ENCODE measurements around the gene DCLK1. TPM values are rescaled to one million over a fixed set of nuclear protein-coding genes. Genes with fewer than 3 reads are reported as not detected.

The DCLK1 gene
- total RNA-seq, 3 donors from 2014 or later (not counting 1 experiment from before 2014, with no cell fraction given): not detected

GRCh38 chr13:36069881-36070366 is 61.3 kb downstream of the DCLK1 start:
- H3K4me3 Mint-ChIP-seq: no peak overlapping the region
- no peak for DNase-seq
- ATAC-seq: no peak
- no peaks in the 10 kb centered on the region for H3K4me1 ChIP-seq (ENCODE audit: control insufficient read depth, insufficient read depth, low read length)
- intact Hi-C loops (cut with micrococcal nuclease): no loop called here
- peaks cover 8 to 11% of the 10 kb centered on the region in 2 donors for H3K9me3 Mint-ChIP-seq
- H3K4me3 ChIP-seq (ENCODE audit: low read length): no peak overlapping the region
- TF ChIP-seq CTCF (IDR thresholded peaks at IDR 0.05): no peak
- no peaks in the 10 kb centered on the region for H3K36me3 Mint-ChIP-seq
- WGBS (ENCODE audit: insufficient coverage): 80% methylated on average over 6 of the region's 6 CpGs
- H3K27me3 ChIP-seq (ENCODE audit: control insufficient read depth, insufficient read depth, low read length): no peaks in the 10 kb centered on the region
- no peaks in the 10 kb centered on the region for H3K9me3 ChIP-seq (ENCODE audit: control insufficient read depth, insufficient read depth, low read length)
- no peaks in the 10 kb centered on the region for H3K36me3 ChIP-seq (ENCODE audit: control insufficient read depth, insufficient read depth, low read length)
- H3K4me1 Mint-ChIP-seq: no peaks in the 10 kb centered on the region
- no peaks in the 10 kb centered on the region for H3K27me3 Mint-ChIP-seq (ENCODE audit: low read depth in 2 of 2)
- no peak overlapping the region for H3K27ac ChIP-seq (ENCODE audit: low read length)
- H3K27ac Mint-ChIP-seq: no peak overlapping the region

DNA sequence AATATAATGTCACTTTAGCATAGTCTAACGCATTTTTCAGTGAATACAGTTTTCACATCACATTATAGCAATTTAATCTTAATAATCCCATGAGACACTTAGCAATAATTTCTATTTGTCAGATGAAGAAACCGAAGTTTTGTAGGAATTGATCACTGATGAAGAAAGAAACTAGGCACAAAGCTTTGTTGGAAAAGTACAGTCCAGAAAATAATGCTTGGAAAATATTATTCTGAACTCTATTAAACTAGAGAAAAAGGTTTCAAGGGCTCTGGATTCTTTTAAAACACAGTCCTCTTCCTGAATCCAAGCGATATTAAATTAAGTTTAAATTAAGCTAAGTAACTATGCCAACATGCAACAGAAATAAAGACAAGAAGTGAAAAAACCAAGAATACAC is 62.2 kb downstream of the DCLK1 start:
- DNase-seq: no peak
- intact Hi-C loops (cut with micrococcal nuclease): no loop called here
- no peak overlapping the region for H3K4me3 Mint-ChIP-seq

GRCh38 chr13:36068566-36068965 is 62.6 kb downstream of the DCLK1 start:
- no peaks in the 10 kb centered on the region for H3K36me3 Mint-ChIP-seq
- ATAC-seq: no peak

More for the DNA sequence above, 62.2 kb downstream of the DCLK1 start:
- no peaks in the 10 kb centered on the region for H3K27me3 ChIP-seq (ENCODE audit: control insufficient read depth, insufficient read depth, low read length)
- WGBS (ENCODE audit: insufficient coverage): no CpG with 5 or more reads among the region's 3 CpGs
- no peak overlapping the region for H3K4me3 ChIP-seq (ENCODE audit: low read length)
- no peak for ATAC-seq
- H3K36me3 ChIP-seq (ENCODE audit: control insufficient read depth, insufficient read depth, low read length): no peaks in the 10 kb centered on the region
- no peaks in the 10 kb centered on the region for H3K9me3 ChIP-seq (ENCODE audit: control insufficient read depth, insufficient read depth, low read length)
- no peak overlapping the region for H3K27ac ChIP-seq (ENCODE audit: low read length)
- H3K27me3 Mint-ChIP-seq (ENCODE audit: low read depth in 2 of 2): no peaks in the 10 kb centered on the region
- no peak overlapping the region for H3K27ac Mint-ChIP-seq
- H3K9me3 Mint-ChIP-seq: peaks cover 8 to 9% of the 10 kb centered on the region in 2 donors
- H3K36me3 Mint-ChIP-seq: no peaks in the 10 kb centered on the region
- TF ChIP-seq CTCF (IDR thresholded peaks at IDR 0.05): no peak
- H3K4me1 Mint-ChIP-seq: no peaks in the 10 kb centered on the region
- H3K4me1 ChIP-seq (ENCODE audit: control insufficient read depth, insufficient read depth, low read length): no peaks in the 10 kb centered on the region

More at GRCh38 chr13:36068566-36068965, 62.6 kb downstream of the DCLK1 start:
- DNase-seq: no peak
- Histone ChIP-seq H3K36me3 (ENCODE audit: control insufficient read depth, insufficient read depth, low read length) (no peaks in the 10 kb centered on the region), H3K4me3 (ENCODE audit: low read length) (no peak overlapping the region), H3K27me3 (ENCODE audit: control insufficient read depth, insufficient read depth, low read length) (no peaks in the 10 kb centered on the region), H3K4me1 (ENCODE audit: control insufficient read depth, insufficient read depth, low read length) (no peaks in the 10 kb centered on the region), H3K9me3 (ENCODE audit: control insufficient read depth, insufficient read depth, low read length) (no peaks in the 10 kb centered on the region), H3K27ac (ENCODE audit: low read length) (no peak overlapping the region)
- WGBS (ENCODE audit: insufficient coverage): no CpG with 5 or more reads among the region's 1 CpG
- Mint-ChIP-seq H3K4me1 (no peaks in the 10 kb centered on the region), H3K4me3 (no peak overlapping the region), H3K9me3 (peaks cover 8 to 9% of the 10 kb centered on the region in 2 donors), H3K27ac (no peak overlapping the region), H3K27me3 (ENCODE audit: low read depth in 2 of 2) (no peaks in the 10 kb centered on the region)
- TF ChIP-seq CTCF (IDR thresholded peaks at IDR 0.05): no peak
- intact Hi-C loops (cut with micrococcal nuclease): no loop called here

Data from natural killer cell (primary cell).